GM19023 (cell line): ENCODE measurements around the gene ANKRD29.

Source experiments
- ATAC-seq: cut with Tn5 transposase; IDR thresholded peaks from one replicate; pipeline ENCODE4 v1.9.1; 2021; ENCODE audit warnings: mild to moderate bottlenecking, moderate library complexity; ENCODE audit not compliant: unreplicated experiment

ANKRD29 gene

DNA sequence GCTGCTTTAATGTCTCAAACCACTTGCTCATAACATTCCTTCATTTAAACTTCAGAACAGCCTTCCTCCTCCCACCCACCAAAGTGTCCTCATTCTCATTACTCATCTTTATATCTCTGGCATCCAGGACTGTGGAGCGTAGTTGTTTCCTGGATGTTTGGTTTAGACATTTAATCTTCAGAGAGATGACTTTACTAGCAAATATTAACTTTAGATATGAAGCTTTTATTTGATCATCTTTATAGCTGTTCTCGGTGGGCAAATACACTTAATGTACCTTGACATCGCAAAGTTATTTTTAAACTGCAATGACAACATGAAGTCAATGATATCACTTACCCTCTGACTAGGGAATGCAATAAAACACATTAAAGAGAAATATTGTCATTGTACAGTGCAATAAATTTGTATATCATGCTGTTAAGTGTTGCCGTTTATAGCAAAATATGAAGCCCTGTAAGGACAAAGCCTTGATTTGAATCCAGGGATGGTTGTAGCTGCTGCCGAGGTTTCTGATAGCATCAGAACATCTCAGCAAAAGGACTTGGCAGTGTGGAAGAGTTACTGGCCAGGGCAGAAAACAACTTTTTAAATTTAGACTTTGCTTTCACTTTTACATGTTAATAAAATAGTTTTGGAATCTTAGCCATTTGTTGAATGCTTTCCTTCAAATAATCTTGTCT is 21.9 kb upstream of the ANKRD29 start:
- ATAC-seq, result no peak

DNA sequence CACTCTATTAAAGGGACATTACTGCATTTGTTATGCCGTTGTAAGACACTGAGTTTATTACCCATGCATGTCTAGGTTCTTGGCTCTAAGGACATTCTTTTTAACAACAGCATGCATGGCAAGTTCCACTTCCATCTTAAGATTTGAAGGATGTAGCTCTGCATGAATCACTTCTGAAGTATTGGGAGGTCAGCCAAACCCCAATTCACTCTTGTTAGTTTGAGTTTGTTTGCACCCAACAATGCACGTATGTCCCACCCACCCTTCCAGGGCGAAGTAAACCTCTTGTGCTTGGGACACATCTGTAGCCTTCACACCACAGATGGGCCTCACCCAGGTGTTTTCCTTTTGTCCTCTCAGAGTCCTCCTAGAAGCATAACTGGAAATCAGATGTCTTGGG is 21.0 kb upstream of the ANKRD29 start:
- no peak for ATAC-seq

DNA sequence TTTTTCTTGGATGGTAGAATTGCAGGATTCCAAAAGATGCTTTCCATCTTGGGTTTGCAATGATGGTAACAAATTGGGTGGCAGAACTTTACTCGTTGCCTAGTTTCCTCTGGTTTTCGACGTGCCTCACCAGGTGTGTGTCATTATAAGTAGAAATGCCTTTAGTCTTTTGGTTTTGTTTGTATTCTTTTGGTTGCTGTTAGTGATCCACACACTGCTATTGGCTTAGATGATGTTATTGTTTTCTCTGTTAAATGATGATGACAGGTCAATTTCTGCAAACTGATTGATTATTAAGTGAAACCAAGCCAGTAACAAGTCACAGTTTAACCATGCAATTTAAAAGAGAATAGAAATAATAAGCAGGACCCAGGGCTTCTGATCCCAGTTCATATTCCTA is 20.4 kb upstream of the ANKRD29 start:
- ATAC-seq, result no peak

DNA sequence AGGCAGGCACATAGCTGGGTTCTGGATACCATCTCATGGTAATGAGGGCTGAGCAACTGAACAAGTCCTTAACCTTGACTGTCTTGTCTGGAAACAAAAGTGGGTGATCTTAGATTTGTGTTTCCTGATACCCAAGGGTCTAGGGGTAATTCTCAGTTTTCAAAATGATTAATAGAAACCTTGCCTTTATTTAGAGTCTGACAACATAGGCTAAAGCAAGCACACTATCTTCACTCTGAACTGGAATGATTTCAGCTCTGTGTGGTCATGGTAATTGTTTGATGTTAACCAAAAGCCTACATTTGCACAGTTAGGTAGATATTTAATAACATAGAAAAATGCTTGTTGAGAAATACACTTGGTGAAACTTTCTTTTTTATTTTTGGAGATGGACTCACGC is 19.8 kb upstream of the ANKRD29 start:
- no peak for ATAC-seq

DNA sequence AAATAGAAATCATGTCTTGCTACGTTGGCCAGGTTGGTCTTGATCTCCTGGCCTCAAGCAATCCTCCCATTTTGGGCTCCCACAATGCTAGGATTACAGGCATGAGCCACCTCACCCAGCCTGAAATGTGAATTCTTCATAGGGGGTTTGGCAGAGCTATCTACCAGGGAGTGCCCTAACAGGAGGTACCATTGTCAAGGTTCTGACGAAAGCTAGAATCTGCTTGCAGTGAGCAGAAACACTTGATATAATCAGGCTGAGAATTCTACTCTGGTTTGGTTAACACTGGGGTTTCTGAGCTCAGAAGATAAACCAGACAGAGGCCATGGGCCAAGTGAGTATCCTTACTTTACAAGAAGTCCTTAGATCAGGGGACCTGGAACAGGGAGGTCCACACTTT is 19.3 kb upstream of the ANKRD29 start:
- no peak for ATAC-seq

DNA sequence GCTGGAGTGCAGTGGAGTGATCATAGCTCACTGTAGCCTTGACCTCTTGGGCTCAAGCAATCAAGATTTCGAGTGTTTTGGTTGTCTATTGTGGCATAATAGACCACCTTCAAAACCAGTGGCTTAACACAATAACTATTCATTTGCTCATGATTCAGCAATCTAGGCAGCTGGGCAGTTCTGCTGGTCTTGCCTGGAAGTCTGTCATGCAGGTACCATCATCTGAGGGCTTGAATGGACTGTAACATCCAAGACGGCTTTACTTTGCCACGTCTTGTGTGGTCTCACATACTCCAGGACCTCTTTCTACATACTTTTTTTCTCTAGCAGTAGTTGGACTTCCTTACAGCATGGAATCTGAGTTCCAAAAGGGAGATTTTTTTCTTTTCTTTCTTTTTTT is 13.2 kb upstream of the ANKRD29 start:
- no peak for ATAC-seq

DNA sequence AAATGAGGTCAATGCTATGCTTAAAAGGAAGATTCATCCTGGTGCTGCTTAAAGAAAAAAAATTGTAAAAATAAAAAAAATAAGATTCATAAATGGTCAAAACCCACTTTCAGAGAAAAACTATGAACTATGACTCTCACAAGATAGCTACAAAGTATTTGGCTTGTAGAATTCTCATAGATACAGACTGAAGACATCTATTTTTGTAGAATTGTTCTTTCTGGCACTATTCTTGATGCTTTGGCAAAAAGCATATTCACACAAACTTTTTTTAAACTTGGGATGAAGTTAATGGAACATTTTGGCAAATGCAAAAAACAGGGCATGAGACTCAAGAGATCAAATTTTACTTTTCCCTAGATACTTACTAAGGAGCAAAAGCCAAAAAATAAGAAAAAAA is 12.5 kb upstream of the ANKRD29 start:
- no peak for ATAC-seq

DNA sequence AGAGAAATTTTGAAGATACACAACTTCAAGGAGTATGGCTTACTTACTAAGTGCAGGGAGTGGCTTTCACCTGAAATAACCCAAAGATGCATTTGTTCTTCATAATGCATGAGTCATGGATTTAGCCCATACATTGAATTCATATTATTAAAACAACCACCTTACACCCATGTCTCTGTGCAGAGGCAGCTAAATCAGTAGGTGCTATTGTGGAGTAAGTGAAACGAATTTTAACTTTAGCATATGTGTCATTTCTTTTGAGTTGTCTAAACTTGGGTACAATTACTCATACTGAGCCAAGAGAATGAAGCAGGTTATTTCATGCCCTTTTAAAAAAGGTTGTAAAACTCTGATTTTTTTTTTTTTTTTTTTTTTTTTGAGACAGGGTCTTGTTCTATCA is 11.0 kb upstream of the ANKRD29 start:
- no peak for ATAC-seq

DNA sequence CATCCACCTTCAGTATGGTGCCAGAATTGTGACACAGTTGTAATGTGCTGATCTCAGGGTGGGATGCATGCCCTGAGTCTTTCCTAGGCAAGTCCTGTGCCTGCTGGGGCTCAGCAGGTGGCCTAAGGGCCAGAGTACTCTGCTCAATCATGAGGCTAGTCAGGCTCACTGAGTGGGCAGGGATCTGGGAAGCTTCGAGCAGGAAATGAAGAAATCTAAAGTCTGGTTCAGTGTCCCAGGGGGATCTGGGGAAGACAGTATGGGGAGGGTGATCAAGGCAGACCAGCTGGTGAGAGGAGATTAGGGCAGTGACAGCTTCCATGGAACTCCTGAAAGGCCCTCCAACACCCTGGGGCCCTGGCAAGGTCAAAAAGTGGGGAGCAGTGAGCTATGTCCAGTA is 8.9 kb upstream of the ANKRD29 start:
- ATAC-seq, result no peak

DNA sequence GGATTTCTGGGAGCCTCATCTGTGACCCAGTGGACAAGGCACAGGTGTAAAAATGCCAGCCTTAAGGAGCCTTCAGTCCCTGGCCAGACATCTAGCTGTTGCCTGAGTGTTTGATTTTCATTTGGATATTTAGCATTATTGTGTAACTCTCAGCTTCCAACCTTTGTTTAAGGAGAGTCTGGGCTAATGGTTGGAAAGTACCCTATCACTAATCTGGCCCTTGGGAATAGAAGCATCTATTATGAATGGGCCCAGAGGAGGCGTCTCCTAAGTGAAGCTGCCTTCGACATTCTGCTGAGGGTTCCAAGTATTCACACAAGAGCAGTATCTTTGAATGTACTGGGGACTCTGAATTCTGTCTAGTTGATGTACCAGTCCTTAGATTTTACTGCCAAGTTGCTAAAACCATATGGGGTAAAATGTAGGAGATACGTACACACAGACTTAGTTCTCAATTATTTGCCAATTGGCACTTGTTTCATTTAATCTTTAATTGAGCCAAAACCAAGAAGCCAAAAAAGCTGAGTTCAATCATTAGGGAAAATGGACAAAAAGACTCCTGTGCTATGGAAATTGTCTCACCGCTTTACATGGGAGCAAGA is 7.2 kb upstream of the ANKRD29 start:
- ATAC-seq, result no peak

DNA sequence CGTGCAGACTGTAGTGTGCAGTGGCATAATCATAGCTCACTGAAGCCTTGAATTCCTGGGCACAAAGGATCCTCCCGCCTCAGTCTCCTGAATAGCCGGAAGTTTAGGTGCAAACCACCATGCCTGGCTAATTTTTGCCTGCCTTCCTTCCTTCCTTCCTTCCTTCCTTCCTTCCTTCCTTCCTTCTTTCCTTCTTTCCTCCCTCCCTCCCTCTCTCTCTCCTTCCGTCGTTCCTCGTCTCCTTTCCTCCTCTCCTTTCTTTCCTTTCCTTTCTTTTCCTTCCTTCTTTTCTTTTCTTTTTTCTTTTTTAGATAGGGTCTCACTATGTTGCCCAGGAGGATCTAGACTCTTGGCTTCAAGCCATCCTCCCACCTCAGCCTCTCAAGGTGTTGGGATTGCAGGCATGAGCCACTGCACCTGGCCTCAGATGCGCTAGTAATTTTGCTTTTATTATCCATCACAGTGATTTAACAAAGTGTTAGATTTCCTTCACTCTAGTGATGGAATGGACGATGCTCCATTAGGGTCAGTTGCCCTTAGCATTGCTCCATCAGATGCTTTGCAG is 6.6 kb upstream of the ANKRD29 start:
- ATAC-seq, result no peak

DNA sequence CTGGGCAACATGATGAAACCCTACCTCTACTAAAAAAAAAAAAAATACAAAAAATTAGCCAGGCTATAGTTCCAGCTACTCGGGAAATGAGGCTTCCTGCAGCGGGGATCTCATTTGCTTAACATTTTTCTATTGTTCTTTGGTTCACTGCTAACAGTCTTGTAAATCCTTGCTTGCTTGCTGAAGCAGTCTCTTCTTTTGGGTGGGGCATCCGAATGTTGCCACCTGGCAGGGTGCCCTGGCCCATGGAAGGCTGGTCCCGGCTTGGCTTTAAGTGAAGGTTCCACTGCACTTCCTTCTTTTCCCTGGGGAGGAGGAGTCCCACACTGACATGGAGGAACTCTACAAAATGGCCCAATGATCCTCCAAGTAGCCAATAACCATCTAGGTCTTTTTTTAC is 6.0 kb upstream of the ANKRD29 start:
- ATAC-seq, result no peak

DNA sequence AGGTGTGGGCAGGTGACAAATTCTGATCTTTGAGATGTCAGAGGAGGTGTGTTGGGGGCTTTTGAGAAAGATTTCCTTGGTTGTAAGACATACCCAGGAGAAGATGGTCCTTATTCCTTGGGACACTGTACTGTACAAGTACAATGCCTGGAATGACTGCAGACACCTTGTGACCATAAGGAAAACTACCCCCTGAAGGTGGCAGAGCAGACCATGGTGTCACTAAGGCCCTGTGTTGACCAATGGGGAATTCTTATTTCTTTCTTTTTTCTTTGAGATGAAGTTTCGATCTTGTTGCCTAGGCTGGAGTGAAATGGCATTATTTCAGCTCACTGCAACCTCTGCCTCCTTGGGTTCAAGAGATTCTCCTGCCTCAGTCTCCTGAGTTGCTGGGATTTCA is 4.4 kb upstream of the ANKRD29 start:
- ATAC-seq, result no peak

DNA sequence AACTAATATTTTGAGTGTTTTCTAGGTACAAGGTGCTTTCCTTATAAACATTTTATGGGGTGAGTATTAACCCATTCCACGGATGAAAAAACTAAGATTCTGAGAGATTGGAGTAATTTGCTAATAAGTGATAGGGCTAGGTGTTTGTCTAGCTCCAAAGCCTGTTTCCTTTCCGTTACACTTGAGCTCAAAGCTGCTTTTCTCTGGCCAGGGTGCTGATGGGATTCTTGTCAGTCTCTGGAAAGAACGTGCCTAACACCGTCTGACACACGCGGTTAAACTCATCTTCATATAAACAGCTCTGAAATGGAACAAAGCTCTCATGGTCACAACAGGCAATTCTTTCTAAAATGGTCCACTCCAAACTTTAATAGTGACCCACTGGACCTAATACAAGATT is 2.0 kb upstream of the ANKRD29 start:
- ATAC-seq, result no peak

DNA sequence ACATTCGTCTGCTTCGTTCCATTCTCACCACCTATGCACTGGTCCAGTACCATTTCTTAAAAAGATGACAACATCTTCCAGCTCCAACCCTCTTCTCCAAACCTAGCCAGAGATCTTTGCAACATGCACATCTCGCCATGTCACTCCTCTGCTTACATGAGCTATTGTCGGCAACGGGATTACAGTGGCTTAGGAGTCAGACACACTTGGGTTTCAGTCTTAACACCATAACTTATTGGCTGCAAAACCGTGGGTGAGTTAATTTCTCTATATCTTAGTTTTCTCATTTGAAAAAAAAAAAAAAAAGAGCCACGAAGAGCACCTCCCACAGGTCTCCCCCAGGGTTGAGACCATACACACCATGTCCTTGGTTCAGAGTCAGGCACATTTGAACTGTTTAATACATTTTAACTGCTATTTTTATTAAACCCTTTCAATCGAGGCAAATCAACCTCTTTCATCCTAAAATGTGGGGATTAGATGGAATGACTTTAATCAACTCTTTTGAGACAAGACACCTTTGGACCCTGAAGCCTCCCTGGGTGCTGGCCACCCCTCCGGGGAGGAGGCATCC is 889 bp downstream of the ANKRD29 start:
- ATAC-seq, result no peak

DNA sequence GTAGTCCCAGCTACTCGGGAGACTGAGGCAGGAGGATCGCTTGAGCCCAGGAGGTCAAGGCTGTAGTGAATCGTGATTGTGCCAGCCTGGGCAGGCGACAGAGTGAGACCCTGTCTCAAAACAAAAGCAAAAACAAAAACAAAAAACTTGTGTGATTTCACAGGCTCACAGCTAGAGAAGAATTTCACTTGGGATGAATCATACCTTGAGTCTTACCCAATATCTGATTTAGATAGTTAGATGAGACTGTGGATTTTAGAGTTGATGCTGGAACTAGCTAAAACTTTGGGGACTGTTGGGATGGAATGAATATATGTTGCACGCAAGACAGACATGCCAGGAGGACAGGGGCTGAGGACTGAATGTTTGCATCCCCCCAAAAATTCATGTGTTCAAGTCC is 4.4 kb downstream of the ANKRD29 start:
- ATAC-seq, result no peak

DNA sequence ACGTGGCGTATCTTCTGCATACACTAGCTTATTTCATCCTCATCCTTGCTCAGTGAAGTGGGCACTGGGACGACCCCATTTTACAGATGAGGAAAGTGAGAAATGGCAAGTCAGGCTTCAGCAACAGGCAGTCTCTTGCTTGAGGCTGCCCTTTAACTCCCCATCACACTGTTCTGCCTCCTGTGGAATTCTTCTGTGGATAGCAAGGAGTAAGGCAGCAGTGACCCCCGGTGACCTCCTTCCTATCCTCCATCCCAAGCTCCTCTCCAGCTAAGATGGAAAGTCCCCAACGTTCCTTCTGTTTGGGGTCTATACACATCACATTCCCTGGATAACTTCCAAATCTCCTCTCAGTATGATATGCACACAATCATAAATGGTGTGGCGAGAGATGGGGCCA is 10.5 kb downstream of the ANKRD29 start:
- no peak for ATAC-seq

DNA sequence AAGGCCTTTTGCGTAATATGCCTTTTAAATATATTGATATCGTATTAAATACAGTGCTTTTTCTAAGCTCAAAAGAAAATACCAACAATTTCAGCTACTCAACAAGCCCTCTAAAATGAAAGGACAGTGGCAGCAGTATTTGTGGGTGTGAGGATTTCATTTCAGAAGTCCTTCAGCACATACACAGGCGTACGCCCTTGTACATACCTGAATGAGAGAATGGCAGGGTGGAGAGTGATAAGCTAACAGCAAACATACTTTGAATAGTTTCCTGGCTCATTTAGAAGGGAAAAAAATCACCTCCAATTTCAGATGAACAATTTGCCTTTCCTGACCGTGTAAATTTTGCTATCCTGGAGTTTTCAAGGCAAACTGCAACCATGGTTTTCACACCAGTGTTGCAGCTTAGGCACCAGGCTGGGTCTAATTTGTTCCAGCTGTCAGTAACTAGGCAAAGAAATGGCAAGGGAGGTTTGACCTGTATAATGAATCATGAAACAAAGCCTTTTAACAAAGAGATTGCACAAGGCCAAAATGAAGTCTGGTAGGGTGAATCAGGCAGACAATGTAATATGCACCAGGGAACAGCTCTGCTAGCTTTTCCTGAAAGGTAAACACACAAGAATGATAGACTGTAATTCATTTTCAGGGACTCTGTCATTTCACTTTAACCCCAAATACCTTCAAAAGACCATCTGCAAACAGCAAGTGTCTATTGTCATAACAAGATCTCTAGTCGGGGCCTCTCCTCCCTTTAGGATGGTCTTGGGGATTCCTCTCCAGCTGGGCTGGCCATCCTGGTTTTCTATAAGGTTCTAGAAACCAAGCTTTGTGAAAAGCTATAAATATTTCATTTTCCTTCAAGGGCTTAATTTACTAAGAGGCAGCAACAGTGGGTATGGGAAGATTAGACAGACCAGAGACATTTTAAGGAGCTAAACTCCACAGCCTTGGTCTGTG is 11.5 kb downstream of the ANKRD29 start:
- no peak for ATAC-seq

DNA sequence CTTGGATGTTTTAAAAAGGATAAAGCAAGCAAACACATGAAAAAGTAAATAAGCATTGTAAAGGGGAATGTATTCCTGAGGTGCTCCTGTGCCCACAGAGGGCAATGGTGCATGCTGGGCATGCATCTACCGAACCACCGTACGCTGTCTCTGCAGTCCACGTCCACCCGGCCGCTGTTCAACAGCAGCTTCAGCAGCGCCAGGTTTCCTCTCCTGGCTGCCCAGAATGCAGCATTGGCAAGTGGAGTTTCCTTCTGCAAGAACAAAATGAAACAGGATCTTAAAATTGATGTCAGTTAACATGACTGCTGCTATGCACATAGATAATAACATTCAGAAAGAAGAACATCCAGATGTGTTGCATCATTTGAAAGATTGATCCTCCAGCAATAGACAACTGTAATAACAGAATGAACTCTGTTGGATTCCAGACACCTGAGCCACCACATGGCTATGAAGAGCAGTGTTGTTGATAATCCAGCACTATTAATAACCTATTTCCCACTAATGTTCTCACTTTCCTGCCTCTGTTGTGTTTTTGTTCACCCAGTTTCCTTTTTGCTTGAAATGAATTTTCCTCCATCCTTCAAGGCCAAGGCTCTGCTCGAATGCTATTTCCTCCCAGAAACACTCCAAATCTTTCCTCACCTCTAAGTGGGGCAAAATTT is 13.6 kb downstream of the ANKRD29 start:
- ATAC-seq, result no peak

DNA sequence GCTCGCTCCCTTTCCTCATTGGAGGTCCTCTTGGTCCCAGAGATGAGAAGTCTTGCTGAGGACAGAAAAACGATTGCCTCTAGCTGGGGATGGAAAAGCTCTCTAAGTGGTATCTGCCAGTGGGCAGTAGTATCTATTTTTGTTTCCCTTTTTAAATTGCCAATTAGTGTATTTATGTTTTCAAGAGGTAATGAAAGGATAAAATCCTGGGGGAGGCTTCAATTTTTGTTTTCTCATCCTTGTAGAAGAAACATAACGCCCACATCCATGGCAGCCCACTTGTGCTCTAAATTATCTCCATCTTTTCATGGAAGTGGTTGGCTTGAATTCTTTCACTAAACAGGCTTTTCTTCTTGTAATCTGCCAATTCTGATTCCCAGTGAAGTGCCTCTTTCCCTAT is 14.3 kb downstream of the ANKRD29 start:
- no peak for ATAC-seq

DNA sequence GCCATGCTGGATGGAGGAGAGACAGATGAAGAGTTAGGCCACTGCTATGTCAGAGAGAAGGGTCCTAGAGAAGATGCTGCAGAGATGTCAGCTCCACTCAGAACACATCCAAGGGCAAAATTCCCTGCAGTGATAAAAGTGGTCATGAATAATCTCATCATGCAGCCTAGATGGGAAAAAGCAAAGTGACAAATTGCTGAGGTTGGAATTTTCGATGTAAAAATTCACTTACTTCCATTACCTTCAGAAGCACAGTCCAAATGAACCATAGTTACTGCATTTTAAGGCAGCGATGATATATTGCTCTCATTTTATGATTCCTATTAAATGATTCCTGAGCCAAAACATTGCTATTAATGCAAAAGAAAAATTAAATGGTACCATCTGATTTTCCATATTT is 16.4 kb downstream of the ANKRD29 start:
- no peak for ATAC-seq
